NCI-H524 (cell line): ENCODE results near the gene JAG2.

Experiments used
- DNase-seq, 2 experiments: peaks; one replicate each; lab custom pipeline; 2025; lab: John Stamatoyannopoulos, UW

Gene JAG2

GRCh38 chr14:105091517-105092170 lies 76.9 kb downstream of the JAG2 start:
- no peak for DNase-seq

- no peak for DNase-seq
Observed at GRCh38 chr14:105091054-105091516, 77.5 kb downstream of the JAG2 start.
